CD4-positive, alpha-beta T cell treated with Interleukin-12 subunit alpha and Interleukin-12 subunit beta, for 1 hour (primary cell): ENCODE results near the gene ATL3.
A peak's percentile ranks its signal among the peaks of the same experiment; 100 is the strongest.
"Not testable (repeated sequence)": the region's sequence is repeated elsewhere in the genome, so short reads cannot be mapped to it uniquely, and the experiment has no call there.

Experiments used
- DNase-seq: peaks from one replicate; pipeline ENCODE4 v3.0.0-alpha.2; 2020

ATL3 gene

GRCh38 chr11:63616953-63617352 lies 54.2 kb downstream of the ATL3 start:
- no peak for DNase-seq

DNA sequence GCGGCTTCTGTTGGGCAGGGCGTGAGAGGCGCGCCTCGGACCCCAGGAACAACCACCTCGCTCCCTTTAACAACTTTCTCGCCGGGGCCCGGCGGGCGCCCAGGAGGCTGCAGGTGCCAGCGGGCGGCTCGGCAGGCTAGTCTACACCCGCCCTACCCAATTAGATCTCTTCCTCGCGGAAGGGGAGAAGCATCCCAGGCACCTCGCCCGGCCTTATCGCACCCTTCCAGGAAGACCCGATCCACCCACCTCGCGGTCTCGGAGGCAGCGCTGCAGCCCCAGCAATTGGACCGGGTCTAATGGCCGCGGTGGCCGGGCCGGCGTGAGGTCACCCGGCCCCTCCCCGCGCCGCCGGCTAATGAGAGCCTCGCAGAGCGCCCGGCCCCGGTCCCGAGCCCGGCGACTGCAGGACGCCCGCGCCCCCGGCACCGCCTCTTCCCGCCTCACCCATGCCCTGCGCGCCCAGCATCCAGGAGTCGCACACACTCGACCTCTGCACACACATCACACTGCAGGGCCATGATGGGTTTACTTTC lies 57.0 kb downstream of the ATL3 start, which contains the start of gene PLAAT3:
Gene PLAAT3, minus strand, starts transcription at position 298 of the 536 bp plus-strand sequence. CDS start 419 bp downstream, outside the sequence.
- DNase-seq: peak; percentile 45

DNA sequence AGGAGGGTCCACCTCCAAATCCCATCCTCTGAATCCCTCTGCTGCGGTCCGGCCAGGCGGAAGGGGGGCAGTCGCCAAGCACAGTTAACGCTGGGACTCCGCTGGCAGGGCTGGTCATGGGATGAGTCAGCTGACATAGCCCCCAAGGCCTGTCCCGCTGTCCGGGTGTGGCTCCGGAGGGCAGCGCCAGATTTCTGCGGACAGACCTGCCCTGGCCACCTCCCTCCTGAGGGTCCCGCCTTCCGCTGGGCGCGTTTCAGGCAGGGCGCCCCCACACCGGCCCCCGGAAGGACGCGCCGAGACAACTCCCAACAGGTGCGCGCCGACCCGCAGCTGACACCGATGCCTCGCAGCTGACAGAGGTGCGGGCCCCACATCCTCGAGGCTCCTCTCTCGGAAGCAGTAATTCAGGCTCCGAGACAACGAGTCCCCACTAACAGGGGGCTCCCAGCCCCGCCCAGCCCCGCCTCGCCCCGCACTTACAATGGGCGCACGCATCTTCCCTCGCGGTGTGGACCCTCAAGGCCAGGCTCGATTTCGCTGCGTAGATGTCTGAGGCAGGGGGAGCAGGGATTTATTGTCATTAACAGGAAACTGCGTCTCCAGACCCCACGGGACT lies 57.5 kb downstream of the ATL3 start:
- DNase-seq: peak; percentile 52

DNA sequence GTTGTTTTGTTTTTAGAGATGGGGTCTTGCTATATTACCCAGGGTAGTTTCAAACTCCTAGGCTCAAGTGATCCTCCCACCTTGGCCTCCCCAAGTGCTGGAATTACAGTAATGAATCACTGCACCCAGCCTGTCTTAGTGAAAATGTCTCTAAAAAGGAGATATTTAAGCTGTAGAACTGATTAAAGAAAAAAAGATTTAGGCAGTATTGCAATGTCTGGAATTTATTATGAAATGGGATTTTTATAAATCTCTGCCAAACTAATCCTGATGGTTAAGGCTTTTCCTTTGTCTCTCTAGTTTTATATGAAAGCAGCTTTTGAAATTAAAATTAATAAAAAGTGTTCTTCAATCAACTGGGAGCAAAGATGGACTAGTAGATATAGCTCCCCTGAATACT lies 59.0 kb downstream of the ATL3 start:
- no peak for DNase-seq

DNA sequence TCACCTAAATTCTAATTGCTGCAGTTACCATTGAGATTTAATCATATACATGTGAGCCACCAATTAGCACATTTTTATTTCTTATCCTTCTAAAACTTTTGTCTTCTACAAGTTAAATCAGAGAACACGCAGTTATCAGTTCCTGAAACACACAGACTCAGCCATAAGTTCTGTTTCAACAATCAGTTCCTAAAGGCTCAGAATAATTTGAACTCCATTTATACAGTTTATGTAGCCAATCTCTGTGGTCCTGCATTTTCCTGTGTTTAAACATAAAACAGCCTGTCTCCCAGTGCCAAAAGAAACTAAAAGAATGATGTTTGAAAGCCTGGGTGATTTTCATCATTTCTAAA lies 59.8 kb downstream of the ATL3 start:
- DNase-seq: no peak

DNA sequence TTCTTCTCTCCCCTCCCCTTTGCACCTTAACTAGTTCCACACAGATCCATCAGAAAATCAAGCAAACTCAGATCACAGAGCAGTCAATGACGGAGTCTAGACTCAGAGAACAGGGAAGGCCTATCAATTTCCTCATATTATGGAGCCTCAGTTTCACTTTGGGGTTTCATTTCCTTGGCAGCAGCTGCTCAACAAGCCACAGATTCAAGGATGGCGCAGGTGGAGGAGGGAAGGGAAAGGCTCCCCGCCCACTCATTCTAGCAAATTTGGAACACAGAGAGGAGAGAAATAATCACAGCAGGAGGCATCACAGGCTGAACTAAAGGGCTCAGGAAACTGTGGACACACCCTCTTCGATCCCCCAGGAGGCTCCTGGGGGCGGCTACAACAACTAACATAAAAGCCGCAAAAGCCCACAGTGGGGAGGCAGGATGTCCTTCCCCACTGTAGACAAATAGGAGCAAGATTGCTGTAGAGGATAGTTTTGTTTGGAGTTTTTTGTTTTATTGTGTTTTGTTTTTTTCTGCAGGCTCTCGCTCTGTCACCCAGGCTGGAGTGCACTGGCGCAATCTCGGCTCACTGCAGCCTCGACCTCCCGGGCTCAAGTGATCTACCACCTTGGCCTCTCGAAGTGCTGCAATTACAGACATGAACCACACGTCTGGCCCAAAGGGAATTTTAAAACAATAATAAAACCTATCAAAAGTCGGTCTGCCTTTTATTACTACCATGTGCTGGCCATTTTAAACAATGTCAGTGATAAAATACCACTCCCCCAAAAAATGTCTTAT lies 60.4 kb downstream of the ATL3 start:
- DNase-seq: no peak

- DNase-seq: no peak
These were observed 61.1 kb downstream of the ATL3 start for GRCh38 chr11:63609971-63610580.

GRCh38 chr11:63609536-63609935 lies 61.6 kb downstream of the ATL3 start:
- DNase-seq: no peak

DNA sequence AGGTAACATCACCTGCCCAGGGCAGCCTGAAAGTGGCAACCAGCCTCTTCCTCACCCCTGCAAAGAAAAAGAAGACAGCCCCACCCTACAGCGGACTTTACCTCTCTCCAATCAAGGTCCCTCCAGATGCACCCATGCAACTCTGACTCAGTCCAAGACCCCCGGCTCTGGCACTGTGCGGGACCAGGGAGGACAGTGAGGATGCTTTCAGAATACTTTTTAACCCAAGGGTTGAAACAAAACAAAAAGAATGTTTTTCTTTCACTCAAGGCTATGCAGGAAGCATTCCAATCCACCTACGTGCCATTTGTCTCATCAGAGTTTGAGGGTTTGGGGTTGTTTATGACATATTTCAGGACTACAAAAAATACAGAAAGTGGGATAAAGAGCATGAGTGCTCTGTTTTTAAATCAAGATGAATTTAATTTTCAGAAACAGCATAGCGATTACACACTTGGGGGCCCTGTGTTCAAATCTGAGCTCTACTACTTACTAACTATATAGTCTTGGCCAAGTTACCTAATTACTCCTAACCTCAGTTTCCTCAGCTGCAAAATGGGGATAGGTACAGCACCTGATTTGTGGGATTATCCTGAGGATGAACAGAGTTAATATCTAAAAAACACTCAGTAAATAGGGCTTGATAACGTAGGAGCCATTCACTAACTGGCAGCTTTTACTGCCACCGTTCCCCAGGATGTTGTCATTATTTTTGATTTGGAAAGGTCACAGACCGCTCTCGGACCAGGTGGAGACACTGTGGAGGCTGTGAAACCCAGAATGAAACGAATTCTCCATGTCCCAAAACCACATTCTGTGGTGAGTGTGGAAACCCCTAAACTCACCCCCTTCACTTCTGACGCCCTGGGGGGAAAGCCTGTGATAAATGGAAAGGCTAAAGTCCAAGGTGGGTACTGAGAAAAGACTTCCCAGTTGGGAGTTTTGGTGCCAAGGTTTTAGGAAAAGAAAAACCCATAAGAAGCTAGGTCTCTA lies 62.5 kb downstream of the ATL3 start:
- no peak for DNase-seq

- no peak for DNase-seq
These were observed 68.0 kb downstream of the ATL3 start for GRCh38 chr11:63603180-63603518.

GRCh38 chr11:63602290-63603179 lies 68.6 kb downstream of the ATL3 start:
- DNase-seq: not testable (repeated sequence)

- DNase-seq: no peak
These were observed 71.7 kb downstream of the ATL3 start for GRCh38 chr11:63599211-63600122.

DNA sequence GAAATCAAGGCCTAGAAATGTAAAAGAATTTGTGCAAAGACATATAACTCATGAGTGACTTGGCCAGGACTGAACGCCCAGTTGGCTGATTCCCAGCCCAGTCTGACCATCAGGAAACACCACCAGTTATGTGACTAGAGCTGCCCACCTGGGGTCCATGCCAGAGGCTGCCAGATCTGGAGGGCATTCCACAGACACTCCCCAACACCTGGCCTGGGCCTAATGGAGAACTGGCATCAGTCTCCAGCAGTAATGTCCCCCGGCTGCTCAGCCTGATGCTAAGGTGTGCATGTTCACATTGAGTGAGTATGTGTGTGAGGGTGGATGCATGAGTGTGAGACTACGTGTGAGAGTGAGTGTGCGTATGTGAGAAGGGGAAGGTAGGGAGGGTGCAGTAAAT lies 72.6 kb downstream of the ATL3 start:
- DNase-seq: no peak

- DNase-seq: no peak
These were observed 75.9 kb downstream of the ATL3 start for GRCh38 chr11:63595296-63595695.

DNA sequence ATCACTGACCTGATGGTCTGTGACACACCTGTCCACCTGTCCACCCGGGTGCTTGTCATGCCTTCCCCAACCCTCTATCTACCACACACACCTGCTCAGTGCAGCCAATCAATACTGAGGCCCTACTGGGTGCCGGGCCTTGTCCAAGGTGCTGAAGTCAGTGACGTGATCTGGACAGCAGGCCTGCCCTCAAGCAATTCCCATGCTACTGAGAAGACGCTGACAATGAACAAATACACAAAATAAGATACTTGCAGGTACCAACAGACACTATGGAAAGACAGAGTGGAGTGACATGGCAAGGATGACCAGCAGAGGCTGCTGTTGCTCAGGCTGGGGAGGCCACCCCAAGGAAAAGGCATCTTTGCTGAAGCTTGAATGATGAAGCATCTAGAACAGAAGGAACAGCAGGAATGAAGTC lies 78.2 kb downstream of the ATL3 start:
- no peak for DNase-seq

- no peak for DNase-seq
These were observed 81.0 kb downstream of the ATL3 start for GRCh38 chr11:63590024-63590788.

DNA sequence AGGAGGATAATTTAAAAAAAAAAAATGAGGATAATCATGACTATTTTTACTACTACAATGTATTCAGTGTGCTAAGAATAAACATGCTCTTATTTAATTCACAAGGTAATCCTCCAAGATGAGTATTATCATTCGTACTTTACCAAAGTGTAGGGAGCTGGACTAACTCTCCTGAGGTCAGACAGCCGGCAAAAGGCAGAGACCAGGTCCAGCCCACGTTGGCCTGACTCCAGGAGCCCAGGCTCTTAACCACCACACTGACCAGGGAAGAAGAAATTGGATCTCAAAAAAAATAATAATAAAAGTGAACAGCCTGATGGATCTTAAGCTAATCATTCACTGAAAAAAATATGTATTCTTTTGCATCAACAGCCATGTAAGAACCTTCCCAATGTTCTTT lies 82.2 kb downstream of the ATL3 start:
- DNase-seq: no peak

GRCh38 chr11:63586451-63587166 lies 84.6 kb downstream of the ATL3 start:
- DNase-seq: no peak

- DNase-seq: no peak
These were observed 87.9 kb downstream of the ATL3 start for GRCh38 chr11:63583357-63583677.
